ENCODE results near the gene CEP192.
"Not testable (repeated sequence)": the region's sequence is repeated elsewhere in the genome, so short reads cannot be mapped to it uniquely, and the experiment has no call there.

CEP192 gene

DNA sequence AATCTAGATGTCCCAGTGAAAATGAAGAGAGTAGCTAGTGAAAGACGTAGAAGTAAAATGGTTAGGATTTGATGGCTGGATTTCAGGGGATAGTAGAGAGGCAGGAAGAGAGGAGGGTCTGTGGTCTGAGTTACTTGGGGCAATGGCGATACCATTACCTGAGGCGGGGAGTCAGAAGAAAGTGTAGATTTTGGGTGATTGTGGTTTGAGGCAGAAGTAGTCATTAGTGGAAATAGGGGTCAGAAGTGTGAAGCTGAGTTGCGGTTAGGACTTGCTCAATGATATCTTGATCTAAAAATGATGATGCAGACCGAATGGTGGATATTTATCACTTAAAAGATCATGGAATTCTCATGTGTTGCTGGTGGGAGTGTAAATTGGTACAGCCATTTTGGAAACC lies 41.0 kb downstream of the CEP192 start:
- no peak for DNase-seq

DNA sequence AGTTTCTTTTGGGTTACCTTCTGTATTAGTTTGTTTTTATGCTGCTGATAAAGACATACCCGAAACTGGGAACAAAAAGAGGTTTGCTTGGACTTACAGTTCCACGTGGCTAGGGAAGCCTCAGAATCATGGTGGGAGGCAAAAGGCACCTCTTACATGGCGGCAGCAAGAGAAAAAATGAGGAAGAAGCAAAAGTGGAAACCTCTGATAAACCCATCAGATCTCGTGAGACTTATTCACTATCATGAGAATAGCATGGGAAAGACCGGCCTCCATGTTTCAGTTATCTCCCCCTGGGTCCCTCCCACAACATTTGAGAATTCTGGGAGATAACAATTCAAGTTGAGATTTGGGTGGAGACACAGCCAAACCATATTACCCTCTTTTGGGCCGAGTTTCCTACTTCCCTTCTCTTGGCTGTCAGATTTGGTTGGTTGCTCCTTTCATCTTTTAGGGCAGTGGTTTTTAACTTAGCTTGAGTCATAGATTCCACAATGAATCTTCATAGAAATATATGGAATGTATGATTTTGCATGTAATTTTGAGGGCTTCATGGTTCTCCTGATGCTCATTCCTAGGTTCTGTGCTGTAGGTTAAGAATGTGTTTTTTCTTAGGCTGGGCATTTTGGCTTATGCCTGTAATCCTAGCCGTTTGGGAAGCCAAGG lies 44.2 kb downstream of the CEP192 start:
- DNase-seq, result no peak

GRCh38 chr18:13036622-13037320 lies 45.6 kb downstream of the CEP192 start:
- DNase-seq, result no peak

DNA sequence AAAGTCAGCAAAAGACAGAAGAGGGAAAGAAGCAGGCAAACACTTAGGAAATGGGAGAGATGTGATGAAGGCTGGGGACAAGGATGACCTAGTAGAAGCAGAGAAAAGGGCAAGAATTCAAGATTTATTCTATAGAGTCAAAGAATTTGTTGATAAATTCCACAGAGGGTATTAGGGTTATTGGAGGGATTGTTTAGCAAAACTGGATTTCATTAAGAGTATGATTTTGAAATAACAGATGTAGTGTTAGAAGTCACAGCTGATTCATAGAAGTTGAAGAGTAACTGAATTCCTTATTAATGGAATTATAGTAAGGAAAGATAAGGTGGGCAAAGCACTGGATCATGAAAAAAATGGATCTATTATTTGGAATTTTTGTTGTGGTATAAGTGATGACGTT lies 48.6 kb downstream of the CEP192 start:
- no peak for DNase-seq

GRCh38 chr18:13043066-13043465 lies 51.9 kb downstream of the CEP192 start:
- no peak for DNase-seq

- DNase-seq, result no peak
Measured at GRCh38 chr18:13048061-13048595, 57.0 kb downstream of the CEP192 start.

GRCh38 chr18:13051159-13051558 lies 60.0 kb downstream of the CEP192 start:
- no peak for DNase-seq

DNA sequence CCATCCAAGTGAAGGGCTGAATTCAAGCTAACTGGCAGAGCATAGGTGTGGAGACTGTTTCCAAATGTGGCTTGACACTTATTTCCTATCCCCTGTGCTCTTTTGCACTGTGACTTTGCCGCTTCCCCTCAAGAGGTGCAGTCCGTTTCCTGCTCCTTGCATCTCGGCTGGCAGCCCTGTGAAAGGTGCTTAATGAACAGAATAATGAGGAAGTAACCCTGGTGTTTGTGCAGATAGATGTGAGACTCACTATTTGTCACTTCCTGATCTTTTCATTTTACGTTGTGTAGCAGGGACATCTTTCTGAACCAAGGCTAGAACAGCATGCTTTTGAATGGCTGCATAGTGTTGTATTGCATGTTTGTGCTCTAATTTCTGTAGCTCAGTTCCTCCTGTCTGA lies 60.8 kb downstream of the CEP192 start:
- DNase-seq, result no peak

- no peak for DNase-seq
Measured at GRCh38 chr18:13054336-13054735, 63.2 kb downstream of the CEP192 start.

DNA sequence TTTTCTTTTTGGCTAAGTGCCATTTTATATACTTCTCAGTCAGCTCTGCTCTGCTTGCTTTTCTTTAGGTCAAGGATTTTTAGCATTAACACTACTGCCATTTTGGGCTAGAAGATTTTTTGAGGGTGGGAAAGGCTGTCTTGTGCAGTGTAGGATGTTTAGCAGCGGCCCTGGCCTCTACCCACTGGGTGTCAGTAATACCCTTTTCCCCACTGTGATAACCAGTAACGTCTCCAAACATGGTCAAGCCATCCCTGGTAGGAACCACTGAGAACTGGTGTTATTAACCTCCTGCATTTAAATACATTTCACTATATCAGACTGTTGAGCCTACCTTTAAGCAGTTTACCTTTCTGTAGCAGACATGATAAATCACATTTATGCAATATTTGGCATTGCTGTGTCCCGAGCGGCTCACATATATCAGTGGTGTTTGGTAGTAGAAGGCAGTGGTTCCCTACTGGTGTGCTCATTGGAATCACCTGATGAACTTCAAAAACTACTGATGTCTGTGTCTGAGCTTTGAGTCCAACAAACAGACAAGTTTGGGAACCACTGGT lies 70.5 kb downstream of the CEP192 start:
- DNase-seq, result no peak

GRCh38 chr18:13067124-13067523 lies 76.0 kb downstream of the CEP192 start:
- DNase-seq, result no peak

DNA sequence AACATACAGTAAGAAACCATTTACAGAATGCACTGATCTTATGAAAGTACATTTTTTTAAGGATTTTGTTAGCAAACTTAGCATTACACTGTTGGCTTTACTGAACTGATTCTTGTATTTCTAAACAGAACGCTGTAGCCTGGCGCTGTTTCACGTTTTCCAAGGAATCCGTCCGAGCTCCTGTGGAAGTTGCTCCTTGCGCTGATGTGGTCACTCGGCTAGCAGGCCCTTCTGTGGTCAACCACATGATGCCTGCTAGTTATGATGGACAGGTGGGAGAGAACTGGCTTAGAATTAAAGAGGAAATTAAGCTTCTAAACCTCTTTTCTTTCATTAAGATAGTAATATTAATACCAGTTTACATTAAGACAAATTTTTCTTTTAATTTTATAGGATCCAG lies 76.8 kb downstream of the CEP192 start:
- DNase-seq, result no peak

GRCh38 chr18:13070460-13070859 lies 79.3 kb downstream of the CEP192 start:
- DNase-seq, result no peak

DNA sequence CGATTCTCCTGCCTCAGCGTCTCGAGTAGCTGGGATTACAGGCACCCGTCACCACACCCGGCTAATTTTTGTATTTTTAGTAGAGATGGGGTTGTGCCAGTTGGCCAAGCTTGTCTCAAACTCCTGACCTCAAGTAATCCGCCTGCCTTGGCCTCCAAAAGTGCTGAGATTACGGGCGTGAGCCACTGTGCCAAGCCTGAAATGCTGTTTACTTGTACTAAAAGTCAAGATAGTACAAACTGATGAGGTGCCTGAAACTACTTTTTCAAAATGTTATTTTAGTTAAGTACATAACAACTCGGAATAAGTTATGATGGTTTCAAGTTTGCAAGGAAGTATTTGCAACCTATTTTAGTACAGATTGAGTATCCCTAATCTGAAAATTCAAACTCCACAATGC lies 85.7 kb downstream of the CEP192 start:
- DNase-seq, result no peak

DNA sequence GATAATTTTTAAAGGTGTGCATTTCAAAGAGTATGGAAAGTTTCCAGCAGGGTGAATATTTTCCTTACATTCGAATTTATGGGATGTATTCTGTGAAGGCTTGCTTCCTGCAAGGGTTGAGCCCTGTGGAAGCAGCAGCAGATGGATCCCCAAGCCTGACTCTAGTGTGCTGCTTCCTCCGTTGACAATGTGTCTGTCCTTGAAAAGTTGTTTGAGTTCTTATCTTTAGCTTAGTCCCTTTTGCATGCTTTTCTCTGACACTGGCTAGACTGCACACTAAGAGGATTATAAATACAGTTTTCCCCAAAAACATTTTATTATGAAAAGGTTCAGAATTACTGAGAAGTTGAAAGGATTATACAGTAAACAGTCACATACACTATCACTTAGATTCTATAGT lies 86.3 kb downstream of the CEP192 start:
- DNase-seq, result no peak

- not testable (repeated sequence) for DNase-seq
Measured at GRCh38 chr18:13078065-13078464, 86.9 kb downstream of the CEP192 start.

DNA sequence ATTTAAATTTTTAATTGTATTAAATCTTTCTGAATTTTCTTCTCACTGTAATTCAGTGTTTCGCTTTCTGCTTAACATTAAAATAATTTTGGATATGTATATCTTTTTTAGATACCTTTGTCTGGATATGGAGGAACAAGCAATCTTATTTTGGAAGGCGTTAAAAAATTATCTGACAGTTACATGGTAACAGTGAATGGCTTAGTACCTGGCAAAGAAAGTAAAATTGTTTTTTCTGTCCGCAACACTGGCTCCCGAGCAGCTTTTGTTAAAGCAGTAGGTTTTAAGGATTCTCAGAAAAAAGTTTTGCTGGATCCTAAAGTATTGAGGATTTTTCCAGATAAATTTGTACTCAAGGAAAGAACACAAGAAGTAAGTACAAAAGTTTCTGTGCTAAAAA lies 95.7 kb downstream of the CEP192 start:
- DNase-seq, result no peak

DNA sequence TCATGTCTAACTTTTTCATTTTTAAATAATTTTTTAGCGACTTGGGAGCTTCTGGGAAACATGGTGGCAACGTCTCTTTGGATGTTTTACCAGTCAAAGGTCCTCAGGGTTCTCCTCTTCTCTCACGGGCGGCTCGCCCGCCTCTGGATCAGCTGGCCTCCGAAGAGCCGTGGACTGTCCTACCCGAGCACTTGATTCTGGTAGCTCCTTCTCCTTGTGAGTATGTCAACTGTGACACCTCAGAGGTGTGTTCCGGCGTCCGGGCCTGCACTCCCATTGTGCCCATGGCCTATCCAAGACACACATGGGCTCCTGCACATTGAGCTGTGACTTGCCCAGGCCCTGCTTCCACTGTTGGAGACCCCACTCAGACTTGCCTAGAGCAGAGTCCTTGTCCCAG lies 104.3 kb downstream of the CEP192 start:
- DNase-seq, result no peak

- no peak for DNase-seq
Measured at GRCh38 chr18:13096232-13096631, 105.1 kb downstream of the CEP192 start.

DNA sequence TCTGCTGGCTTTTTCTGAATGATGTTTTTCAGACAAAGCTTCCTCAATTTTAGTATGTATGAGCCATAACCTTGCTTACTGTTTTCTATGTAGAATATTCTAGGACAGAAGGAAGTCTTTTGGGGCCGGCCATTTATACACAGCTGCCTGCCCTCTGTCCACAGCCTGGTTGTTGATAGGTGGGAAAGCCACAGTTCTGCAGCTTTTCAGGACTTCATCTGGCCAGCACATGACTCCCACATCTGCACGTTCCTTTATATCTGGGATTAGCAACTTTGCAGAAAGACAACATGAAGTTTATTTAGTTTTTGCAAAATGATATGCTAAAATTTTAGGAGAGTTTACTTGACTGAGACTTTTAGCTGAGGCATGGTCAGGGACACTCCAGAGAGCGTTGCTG lies 105.6 kb downstream of the CEP192 start:
- no peak for DNase-seq

GRCh38 chr18:13098104-13098503 lies 106.9 kb downstream of the CEP192 start:
- not testable (repeated sequence) for DNase-seq

- no peak for DNase-seq
Measured at GRCh38 chr18:13099113-13099512, 108.0 kb downstream of the CEP192 start.

DNA sequence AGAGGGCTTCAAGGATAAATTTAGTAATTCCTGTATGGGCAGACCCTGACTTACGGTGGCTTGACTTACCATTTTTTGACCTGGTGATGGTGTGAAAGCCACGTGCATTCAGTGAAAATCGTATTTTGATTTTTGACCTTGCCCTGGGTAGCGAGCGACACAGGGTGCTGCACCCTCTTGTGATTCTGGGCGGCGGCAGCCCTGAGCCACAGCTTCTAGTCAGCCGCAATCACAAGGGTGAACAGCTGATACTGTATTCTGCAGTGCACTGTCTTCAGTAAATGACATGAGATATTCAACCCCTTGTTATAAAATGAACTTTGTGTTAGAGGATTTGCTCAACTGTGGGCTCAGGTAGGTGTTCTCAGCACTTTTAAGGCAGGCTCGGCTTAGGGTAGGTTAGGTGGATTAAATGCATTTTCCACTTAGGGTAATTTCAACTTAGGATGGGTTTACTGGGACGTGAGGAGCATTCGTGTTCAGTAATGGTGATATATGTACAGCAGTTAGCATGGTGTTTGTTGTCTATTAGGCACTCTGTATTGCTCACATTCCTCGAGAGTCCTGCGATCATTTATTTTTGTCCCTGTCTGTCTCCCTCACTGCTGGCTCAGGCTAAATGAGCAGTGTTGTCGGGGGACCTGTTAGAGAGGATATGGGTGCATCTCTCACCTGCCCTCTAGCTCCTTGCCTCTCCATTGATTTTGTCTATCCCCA lies 109.9 kb downstream of the CEP192 start:
- no peak for DNase-seq
